Measurements from ENCODE around the gene ABCA7.

DNA sequence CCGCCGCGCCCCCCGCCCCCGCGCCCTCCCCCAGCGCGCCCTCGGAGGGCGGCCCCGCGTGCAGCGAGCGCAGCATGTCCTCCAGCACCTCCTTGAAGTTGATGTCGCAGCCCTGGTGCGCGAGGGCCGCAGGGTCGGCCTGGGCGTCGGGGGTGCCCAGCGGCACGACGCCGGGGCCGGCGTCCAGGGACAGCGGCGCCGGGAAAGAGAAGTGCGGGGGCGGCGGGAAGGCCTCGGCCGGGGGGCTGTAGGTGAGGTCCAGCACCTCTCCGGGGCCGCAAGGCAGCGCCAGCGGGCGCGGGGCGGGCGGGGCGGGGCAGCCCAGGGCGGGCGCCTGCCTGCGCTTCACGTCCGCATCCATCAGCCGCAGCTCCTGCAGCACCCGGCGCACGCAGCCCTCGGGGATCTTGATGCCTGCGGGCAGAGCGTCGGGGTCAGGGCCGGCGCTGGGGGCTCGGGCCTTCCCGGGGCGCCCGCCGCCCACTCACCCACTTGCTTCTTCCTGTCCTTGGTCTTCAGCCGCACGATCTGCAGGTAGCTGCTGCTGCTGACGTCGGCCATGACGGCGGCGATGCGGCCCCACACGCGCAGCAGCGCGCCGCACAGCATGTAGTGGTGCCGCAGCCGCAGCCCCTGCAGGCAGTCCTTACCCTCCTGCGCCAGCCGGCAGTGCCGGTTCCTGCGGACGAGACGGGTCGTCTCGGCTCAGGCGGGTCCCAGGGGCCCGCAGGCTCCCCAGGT lies 68.6 kb downstream of the ABCA7 start:
- TF ChIP-seq POLR2AphosphoS5 (IDR thresholded peaks at IDR 0.05; ENCODE audit: low read depth, low read length) = no peak
- no peak for TF ChIP-seq POLR2A (IDR thresholded peaks at IDR 0.05; ENCODE audit: low read depth, low read length)
- TF ChIP-seq SPI1 (IDR thresholded peaks at IDR 0.05; ENCODE audit: low read depth, low read length) = no peak

All from GM12891 (cell line).